Measurements from ENCODE around the gene LMNB1. TPM values are rescaled to one million over a fixed set of nuclear protein-coding genes. Genes with fewer than 3 reads are reported as not detected.

Gene LMNB1
- total RNA-seq, 1 donor from 2014 or later, result 223 TPM

GRCh38 chr5:126858441-126858840 is 81.5 kb downstream of the LMNB1 start:
- H3K27ac Mint-ChIP-seq, result no peak overlapping the region
- H3K27me3 Mint-ChIP-seq, result no peaks in the 10 kb centered on the region
- intact Hi-C loops (cut with micrococcal nuclease), result loop anchor here (10.0 kb wide), 2 partner anchors 216 to 456 kb away; partner anchors contain the start of gene C5orf63
- no peaks in the 10 kb centered on the region for H3K9me3 Mint-ChIP-seq
- H3K36me3 Mint-ChIP-seq (ENCODE audit: low read depth), result peaks cover 16% of the 10 kb centered on the region
- peaks cover 18% of the 10 kb centered on the region for H3K4me1 Mint-ChIP-seq
- no peak for DNase-seq
- H3K4me3 Mint-ChIP-seq, result no peak overlapping the region

GRCh38 chr5:126863402-126863801 is 86.5 kb downstream of the LMNB1 start:
- no peak for DNase-seq
- Mint-ChIP-seq H3K27ac (no peak overlapping the region), H3K36me3 (ENCODE audit: low read depth) (peaks cover 5% of the 10 kb centered on the region), H3K4me1 (peaks cover 3% of the 10 kb centered on the region), H3K9me3 (no peaks in the 10 kb centered on the region), H3K4me3 (no peak overlapping the region), H3K27me3 (no peaks in the 10 kb centered on the region)
- intact Hi-C loops (cut with micrococcal nuclease), result no loop called here

GRCh38 chr5:126864042-126864688 is 87.2 kb downstream of the LMNB1 start:
- intact Hi-C loops (cut with micrococcal nuclease), result no loop called here
- Mint-ChIP-seq H3K9me3 (no peaks in the 10 kb centered on the region), H3K4me1 (peaks cover 9% of the 10 kb centered on the region), H3K27ac (no peak overlapping the region), H3K27me3 (no peaks in the 10 kb centered on the region), H3K36me3 (ENCODE audit: low read depth) (peaks cover 5% of the 10 kb centered on the region), H3K4me3 (no peak overlapping the region)
- no peak for DNase-seq

- DNase-seq, result no peak
- Mint-ChIP-seq H3K4me3 (no peak overlapping the region), H3K27me3 (no peaks in the 10 kb centered on the region), H3K9me3 (no peaks in the 10 kb centered on the region), H3K4me1 (peaks cover 11% of the 10 kb centered on the region), H3K27ac (no peak overlapping the region), H3K36me3 (ENCODE audit: low read depth) (peaks cover 5% of the 10 kb centered on the region)
- intact Hi-C loops (cut with micrococcal nuclease), result no loop called here
Observed at GRCh38 chr5:126865299-126865698, 88.4 kb downstream of the LMNB1 start.

- Mint-ChIP-seq H3K9me3 (no peaks in the 10 kb centered on the region), H3K27me3 (no peaks in the 10 kb centered on the region), H3K4me3 (no peak overlapping the region), H3K36me3 (ENCODE audit: low read depth) (peaks cover 2% of the 10 kb centered on the region), H3K4me1 (peaks cover 11% of the 10 kb centered on the region), H3K27ac (no peak overlapping the region)
- no peak for DNase-seq
- intact Hi-C loops (cut with micrococcal nuclease), result no loop called here
Observed at GRCh38 chr5:126866851-126867636, 90.1 kb downstream of the LMNB1 start.

- H3K4me1 Mint-ChIP-seq, result peaks cover 8% of the 10 kb centered on the region
- H3K9me3 Mint-ChIP-seq, result no peaks in the 10 kb centered on the region
- no peaks in the 10 kb centered on the region for H3K27me3 Mint-ChIP-seq
- peaks cover under 1% of the 10 kb centered on the region for H3K36me3 Mint-ChIP-seq (ENCODE audit: low read depth)
- intact Hi-C loops (cut with micrococcal nuclease), result no loop called here
- no peak for DNase-seq
- H3K27ac Mint-ChIP-seq, result no peak overlapping the region
- peak overlapping the region; percentile 73 for H3K4me3 Mint-ChIP-seq
Observed at GRCh38 chr5:126868338-126869004, 91.5 kb downstream of the LMNB1 start.

GRCh38 chr5:126869005-126869451 is 92.1 kb downstream of the LMNB1 start:
- intact Hi-C loops (cut with micrococcal nuclease), result no loop called here
- peak overlapping the region; percentile 73 for H3K4me3 Mint-ChIP-seq
- H3K36me3 Mint-ChIP-seq (ENCODE audit: low read depth), result no peaks in the 10 kb centered on the region
- H3K4me1 Mint-ChIP-seq, result peaks cover 8% of the 10 kb centered on the region
- peak; percentile 78 for DNase-seq
- H3K27ac Mint-ChIP-seq, result no peak overlapping the region
- H3K27me3 Mint-ChIP-seq, result no peaks in the 10 kb centered on the region
- no peaks in the 10 kb centered on the region for H3K9me3 Mint-ChIP-seq

- Mint-ChIP-seq H3K27me3 (no peaks in the 10 kb centered on the region), H3K36me3 (ENCODE audit: low read depth) (no peaks in the 10 kb centered on the region), H3K4me1 (peaks cover 8% of the 10 kb centered on the region), H3K27ac (no peak overlapping the region), H3K9me3 (no peaks in the 10 kb centered on the region), H3K4me3 (no peak overlapping the region)
- no peak for DNase-seq
- intact Hi-C loops (cut with micrococcal nuclease), result no loop called here
Observed at GRCh38 chr5:126871441-126871840, 94.5 kb downstream of the LMNB1 start.

- intact Hi-C loops (cut with micrococcal nuclease), result no loop called here
- Mint-ChIP-seq H3K9me3 (no peaks in the 10 kb centered on the region), H3K27me3 (no peaks in the 10 kb centered on the region), H3K36me3 (ENCODE audit: low read depth) (no peaks in the 10 kb centered on the region), H3K4me1 (peaks cover 8% of the 10 kb centered on the region), H3K4me3 (no peak overlapping the region), H3K27ac (no peak overlapping the region)
- DNase-seq, result no peak
Observed at GRCh38 chr5:126872561-126873354, 95.8 kb downstream of the LMNB1 start.

- no peak overlapping the region for H3K4me3 Mint-ChIP-seq
- no peaks in the 10 kb centered on the region for H3K4me1 Mint-ChIP-seq
- no peaks in the 10 kb centered on the region for H3K36me3 Mint-ChIP-seq (ENCODE audit: low read depth)
- DNase-seq, result no peak
- intact Hi-C loops (cut with micrococcal nuclease), result no loop called here
- H3K27ac Mint-ChIP-seq, result no peak overlapping the region
- no peaks in the 10 kb centered on the region for H3K9me3 Mint-ChIP-seq
- H3K27me3 Mint-ChIP-seq, result no peaks in the 10 kb centered on the region
Observed at GRCh38 chr5:126875303-126875785, 98.4 kb downstream of the LMNB1 start.

- DNase-seq, result no peak
- no peaks in the 10 kb centered on the region for H3K36me3 Mint-ChIP-seq (ENCODE audit: low read depth)
- H3K27me3 Mint-ChIP-seq, result no peaks in the 10 kb centered on the region
- no peaks in the 10 kb centered on the region for H3K4me1 Mint-ChIP-seq
- no peak overlapping the region for H3K4me3 Mint-ChIP-seq
- intact Hi-C loops (cut with micrococcal nuclease), result no loop called here
- H3K27ac Mint-ChIP-seq, result no peak overlapping the region
- no peaks in the 10 kb centered on the region for H3K9me3 Mint-ChIP-seq
Observed at GRCh38 chr5:126877602-126878001, 100.7 kb downstream of the LMNB1 start.

GRCh38 chr5:126878085-126878484 is 101.1 kb downstream of the LMNB1 start:
- intact Hi-C loops (cut with micrococcal nuclease), result no loop called here
- Mint-ChIP-seq H3K36me3 (ENCODE audit: low read depth) (no peaks in the 10 kb centered on the region), H3K9me3 (no peaks in the 10 kb centered on the region), H3K4me3 (no peak overlapping the region), H3K4me1 (no peaks in the 10 kb centered on the region), H3K27ac (no peak overlapping the region), H3K27me3 (no peaks in the 10 kb centered on the region)
- no peak for DNase-seq

- H3K27ac Mint-ChIP-seq, result no peak overlapping the region
- H3K27me3 Mint-ChIP-seq, result no peaks in the 10 kb centered on the region
- no peaks in the 10 kb centered on the region for H3K36me3 Mint-ChIP-seq (ENCODE audit: low read depth)
- H3K9me3 Mint-ChIP-seq, result no peaks in the 10 kb centered on the region
- no peak overlapping the region for H3K4me3 Mint-ChIP-seq
- H3K4me1 Mint-ChIP-seq, result no peaks in the 10 kb centered on the region
- no peak for DNase-seq
- intact Hi-C loops (cut with micrococcal nuclease), result no loop called here
Observed at GRCh38 chr5:126878634-126879033, 101.7 kb downstream of the LMNB1 start.

Measured in activated CD4-positive, alpha-beta T cell treated with anti-CD3 and anti-CD28 coated beads, Interleukin-2, amount 10 ng/mL, durations not matched to agents 24 days and 14 days (primary cell).